ENCODE data around the gene CSNK1D.
"Not testable (repeated sequence)": the region's sequence is repeated elsewhere in the genome, so short reads cannot be mapped to it uniquely, and the experiment has no call there.

CSNK1D gene

DNA sequence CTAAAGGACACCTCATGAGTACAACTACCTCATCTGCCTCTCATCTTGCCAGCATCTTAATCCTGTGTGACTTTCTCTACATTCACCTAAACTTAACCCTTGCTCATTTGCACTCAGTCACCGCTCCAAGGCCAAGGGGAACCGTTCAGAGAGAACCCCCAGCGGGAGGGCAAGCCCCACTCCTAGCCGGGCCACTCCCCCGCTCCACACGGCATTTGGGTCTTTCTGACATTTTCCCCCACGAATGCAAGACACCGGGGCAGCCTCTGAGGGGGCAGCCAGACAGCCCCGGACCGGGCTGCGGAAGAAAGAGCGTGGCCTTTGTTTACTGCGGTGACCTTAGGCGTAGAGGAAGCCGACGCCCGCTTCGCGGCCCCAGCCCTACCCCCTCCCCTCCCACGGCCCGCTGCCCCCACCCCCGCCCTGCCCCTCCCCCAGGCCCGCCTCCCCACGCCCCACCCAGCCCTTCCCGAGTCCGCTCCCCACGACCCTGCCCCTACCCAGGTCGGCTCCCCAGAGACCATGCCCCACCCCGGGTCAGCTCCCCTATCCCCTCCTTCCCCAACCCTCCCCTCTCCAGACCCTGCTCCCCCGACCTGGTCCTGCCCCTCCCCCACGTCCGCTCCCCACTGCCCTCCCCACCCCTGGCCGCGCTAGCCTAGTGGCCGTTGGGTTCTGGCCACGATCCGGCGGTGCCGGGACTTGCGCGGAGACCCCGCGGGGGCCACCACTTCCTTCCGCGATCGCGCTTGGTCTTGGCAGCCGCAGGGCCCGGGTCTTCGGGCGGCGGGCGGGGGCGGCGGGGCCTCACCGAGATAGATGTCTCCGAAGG is 789 bp downstream of the CSNK1D start:
- DNase-seq (ENCODE audit: low spot score), result no peak

- no peak for DNase-seq (ENCODE audit: low spot score)
Observed at GRCh38 chr17:82271401-82271800, 2.1 kb downstream of the CSNK1D start.

GRCh38 chr17:82270651-82271050 is 2.8 kb downstream of the CSNK1D start:
- DNase-seq (ENCODE audit: low spot score), result no peak

DNA sequence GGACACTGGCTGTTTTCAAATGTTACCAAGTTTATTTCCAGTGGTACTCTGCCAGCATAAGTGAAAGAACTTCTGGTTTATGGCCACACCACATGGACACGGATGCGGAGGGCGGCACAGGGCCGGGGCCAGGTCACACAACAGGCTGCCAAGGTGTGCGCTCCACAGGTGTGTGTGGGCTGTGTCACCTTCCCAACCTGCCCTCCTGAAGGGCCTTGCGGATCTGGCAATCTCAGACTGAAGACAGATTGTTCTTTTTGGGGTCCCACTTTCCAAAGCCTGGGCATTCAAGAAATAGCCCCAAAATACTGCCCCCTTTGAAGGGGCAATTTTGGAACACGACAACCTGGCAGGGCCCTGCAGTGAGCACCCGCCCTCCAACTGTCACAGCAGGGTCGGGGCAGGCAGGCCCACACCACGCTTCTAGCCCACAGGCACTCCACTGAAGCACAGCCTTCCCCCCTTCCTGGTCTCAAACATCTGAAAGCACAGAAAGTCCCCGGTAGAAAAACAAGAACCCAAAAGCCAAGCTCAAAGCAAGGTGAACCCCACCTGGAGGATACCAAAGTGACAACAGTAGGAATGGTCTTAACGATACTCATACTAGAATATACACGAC is 3.5 kb downstream of the CSNK1D start:
- DNase-seq (ENCODE audit: low spot score), result no peak

- no peak for DNase-seq (ENCODE audit: low spot score)
Observed at GRCh38 chr17:82269138-82269881, 4.2 kb downstream of the CSNK1D start.

- peak; percentile 64 for DNase-seq (ENCODE audit: low spot score)
Observed at GRCh38 chr17:82267575-82268379, 5.7 kb downstream of the CSNK1D start.

DNA sequence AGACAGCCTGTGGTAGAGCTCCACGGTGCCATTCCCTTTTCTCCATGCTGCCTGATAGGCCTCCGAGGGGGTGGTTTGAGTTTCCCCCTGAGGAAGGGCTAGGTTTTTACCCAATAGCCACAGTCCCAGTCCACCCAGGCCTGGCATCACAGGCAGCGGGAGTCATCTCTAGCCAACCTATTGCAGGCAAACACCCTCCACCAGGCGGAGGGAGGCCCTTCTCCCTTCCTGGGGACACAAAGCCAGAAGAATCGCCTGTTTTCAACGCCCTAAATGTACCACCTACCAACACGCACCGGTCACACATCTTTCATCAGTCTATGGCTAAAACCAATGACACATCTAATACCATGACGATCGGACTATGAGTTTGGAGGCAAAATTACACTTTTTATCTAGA is 7.4 kb downstream of the CSNK1D start:
- DNase-seq (ENCODE audit: low spot score), result no peak

- DNase-seq (ENCODE audit: low spot score), result no peak
Observed at GRCh38 chr17:82263641-82264040, 9.9 kb downstream of the CSNK1D start.

DNA sequence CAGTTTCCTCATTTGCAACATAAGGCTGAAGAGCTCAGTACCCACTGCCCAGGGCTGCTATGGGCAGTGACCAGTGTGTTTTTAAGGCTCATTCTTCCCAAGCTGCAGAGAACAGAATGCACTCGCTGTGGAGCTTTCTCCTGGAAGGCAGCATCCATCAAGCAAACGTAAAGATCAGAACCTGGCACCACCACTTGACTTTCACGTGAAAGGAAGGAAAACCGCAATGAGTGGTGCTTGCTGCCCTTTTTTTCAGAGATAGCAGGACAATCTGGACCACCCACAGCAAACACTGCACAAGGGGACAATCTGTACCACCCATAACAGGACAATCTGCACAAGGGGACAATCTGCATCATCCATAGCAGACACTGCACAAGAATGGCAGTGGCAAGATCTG is 11.2 kb downstream of the CSNK1D start:
- no peak for DNase-seq (ENCODE audit: low spot score)

- not testable (repeated sequence) for DNase-seq (ENCODE audit: low spot score)
Observed at GRCh38 chr17:82259972-82260961, 13.2 kb downstream of the CSNK1D start.

GRCh38 chr17:82258555-82258954 is 14.9 kb downstream of the CSNK1D start:
- no peak for DNase-seq (ENCODE audit: low spot score)

DNA sequence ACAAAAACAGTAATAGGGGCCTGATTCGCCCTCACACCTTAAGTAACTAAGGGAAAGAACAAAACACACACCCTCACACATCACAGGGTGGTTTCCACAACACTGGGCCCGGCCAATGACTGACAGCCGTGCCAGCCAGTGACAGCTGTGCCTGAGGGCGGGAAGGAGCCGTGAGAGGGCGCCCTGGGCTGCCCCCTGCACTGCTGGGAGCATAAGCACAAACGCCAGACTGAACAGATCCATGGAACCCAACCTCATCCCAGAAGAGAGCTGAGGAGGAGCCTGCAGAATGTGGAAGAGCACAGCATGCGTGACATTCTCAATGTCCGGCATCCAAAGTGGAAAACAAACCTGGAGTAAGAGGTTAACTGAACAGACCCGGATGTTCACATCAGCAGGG is 16.0 kb downstream of the CSNK1D start:
- no peak for DNase-seq (ENCODE audit: low spot score)

DNA sequence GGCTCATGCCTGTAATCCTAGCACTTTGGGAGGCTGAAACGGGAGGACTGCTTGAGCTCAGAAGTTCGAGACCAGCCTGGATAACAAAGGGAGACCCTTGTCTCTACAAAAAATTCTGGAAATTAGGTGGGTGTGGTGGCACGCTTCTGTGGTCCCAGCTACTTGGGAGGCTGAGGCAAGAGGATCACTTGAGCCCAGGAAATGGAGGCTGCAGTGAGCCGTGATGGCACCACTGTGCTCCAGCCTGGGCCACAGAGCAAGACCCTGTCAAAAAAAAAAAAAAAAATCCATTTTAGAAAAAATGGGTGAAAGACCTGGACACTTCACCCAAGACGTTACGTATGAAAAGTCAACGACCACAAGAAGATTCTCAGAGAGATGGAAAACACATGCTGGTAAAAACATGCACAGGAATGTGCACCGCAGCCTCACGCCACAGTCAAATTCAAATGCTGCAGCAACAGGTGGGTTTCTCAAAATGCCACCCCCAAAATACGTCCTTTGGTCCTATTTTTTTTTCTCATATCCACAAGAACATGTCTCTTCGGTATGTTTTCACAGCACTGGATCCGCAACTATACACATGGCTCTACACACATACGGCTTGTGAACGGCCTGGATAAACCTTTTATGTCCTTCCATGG is 17.1 kb downstream of the CSNK1D start:
- no peak for DNase-seq (ENCODE audit: low spot score)

DNA sequence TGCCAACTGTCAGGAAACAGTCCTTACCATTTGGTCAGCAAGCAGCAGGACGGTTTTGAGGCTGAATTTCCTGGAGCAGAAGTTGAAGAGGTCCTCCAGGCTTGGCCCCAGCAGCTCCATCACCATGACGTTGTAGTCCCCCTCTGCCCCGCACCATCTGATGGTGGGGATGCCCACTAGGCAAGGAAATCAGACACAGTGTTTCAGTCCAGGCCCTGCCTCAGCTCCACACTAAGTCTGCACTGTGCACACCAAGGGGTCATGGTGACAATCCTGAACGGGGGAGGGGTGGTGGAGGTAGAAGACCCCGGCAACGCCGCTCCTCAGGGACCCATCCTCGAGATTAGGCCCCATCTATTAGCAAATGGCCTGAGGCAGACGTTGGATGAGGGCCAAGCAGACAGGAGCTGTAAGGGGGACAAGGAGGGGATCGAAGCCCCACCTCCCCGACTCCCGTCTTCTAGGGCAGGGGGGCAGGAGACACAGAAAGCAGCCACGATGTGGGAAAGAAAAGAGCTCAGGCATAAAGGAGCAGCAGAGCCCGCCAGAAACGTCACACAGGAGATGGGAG is 18.0 kb downstream of the CSNK1D start:
- DNase-seq (ENCODE audit: low spot score), result no peak

DNA sequence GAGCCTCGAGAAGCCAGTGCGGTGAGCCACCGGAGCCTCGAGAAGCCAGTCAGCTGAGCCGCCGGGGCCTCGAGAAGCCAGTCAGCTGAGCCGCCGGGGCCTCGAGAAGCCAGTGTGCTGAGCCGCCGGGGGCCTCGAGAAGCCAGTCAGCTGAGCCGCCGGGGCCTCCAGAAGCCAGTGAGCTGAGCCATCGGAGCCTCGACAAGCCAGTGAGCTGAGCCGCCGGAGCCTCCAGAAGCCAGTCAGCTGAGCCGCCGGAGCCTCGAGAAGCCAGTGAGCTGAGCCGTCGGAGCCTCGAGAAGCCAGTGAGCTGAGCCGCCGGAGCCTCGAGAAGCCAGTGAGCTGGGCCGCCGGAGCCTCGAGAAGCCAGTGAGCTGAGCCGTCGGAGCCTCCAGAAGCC is 18.8 kb downstream of the CSNK1D start:
- not testable (repeated sequence) for DNase-seq (ENCODE audit: low spot score)

- not testable (repeated sequence) for DNase-seq (ENCODE audit: low spot score)
Observed at GRCh38 chr17:82254096-82254495, 19.4 kb downstream of the CSNK1D start.

DNA sequence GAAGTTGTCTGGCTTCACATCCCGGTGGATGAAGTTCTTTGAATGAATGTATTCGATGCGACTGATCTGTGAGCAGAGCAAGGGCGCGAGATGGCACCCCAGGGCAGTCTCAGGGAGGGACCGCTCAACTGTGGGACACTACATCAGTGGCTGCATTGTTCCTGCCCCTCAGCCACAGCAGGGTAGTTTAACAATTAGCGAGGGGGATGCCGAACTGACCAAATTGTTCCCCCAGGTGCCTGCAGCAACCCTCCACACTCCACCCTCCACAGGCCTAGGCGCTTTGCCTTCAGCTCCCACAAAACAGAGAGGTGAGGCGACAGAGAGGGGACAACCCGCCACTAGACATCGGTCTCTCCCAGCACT is 20.3 kb downstream of the CSNK1D start:
- DNase-seq (ENCODE audit: low spot score), result no peak

DNA sequence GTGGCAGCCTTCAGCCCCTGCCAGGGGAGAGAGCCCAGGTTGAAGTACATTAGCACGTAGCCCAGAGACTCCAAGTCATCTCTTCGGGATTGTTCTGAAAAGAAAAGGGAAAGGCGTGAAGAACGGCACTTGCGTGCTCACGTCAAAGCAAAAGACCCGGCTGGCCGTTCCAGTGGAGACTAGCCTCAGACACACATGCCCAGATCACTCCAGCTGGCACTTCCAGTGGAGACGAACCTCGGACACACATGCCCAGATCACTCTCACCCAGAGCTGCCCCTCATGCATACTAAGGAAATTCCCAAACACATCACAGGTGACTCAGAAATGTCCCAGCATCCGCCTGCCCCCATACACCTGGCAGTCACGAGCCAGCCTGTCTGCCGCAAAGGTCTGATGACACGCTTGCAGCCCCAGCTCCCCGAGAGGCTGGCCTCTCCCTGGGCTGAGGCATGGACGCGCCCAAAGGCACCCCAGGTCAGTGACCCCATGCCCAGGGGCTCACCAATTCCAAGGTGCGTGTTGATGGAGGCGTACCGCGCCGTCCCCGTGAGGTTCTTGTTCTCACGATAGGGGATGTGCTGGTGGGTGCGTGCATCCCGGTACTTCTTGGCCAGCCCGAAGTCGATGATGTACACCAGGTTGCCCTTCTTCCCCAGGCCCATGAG is 20.9 kb downstream of the CSNK1D start:
- no peak for DNase-seq (ENCODE audit: low spot score)

GRCh38 chr17:82250868-82251500 is 22.5 kb downstream of the CSNK1D start:
- no peak for DNase-seq (ENCODE audit: low spot score)
